CMK (cell line): ENCODE results near the gene SPOCD1.
A peak's percentile ranks its signal among the peaks of the same experiment; 100 is the strongest.

Experiments used
- DNase-seq: peaks from one replicate; pipeline ENCODE4 v3.0.0-alpha.2; 2010; ENCODE audit warnings: low read depth

SPOCD1 gene

GRCh38 chr1:31815752-31816500 lies at the start of gene SPOCD1:
Gene SPOCD1, minus strand, starts transcription at chr1:31816022. Its CDS starts 689 bp downstream, at chr1:31815333.
- peak; percentile 71 for DNase-seq

- no peak for DNase-seq
Measured at GRCh38 chr1:31862071-31862470, 46.2 kb upstream of the SPOCD1 start.

- DNase-seq = no peak
Measured at GRCh38 chr1:31861346-31861745, 45.5 kb upstream of the SPOCD1 start.

- no peak for DNase-seq
Measured at GRCh38 chr1:31860581-31860980, 44.8 kb upstream of the SPOCD1 start.

- no peak for DNase-seq
Measured at GRCh38 chr1:31859719-31860118, 43.9 kb upstream of the SPOCD1 start.

GRCh38 chr1:31859044-31859443 lies 43.2 kb upstream of the SPOCD1 start:
- no peak for DNase-seq

GRCh38 chr1:31857863-31858262 lies 42.0 kb upstream of the SPOCD1 start:
- DNase-seq = no peak

- DNase-seq = no peak
Measured at GRCh38 chr1:31856140-31856539, 40.3 kb upstream of the SPOCD1 start.

GRCh38 chr1:31855038-31855845 lies 39.4 kb upstream of the SPOCD1 start:
- DNase-seq = no peak

GRCh38 chr1:31849653-31850052 lies 33.8 kb upstream of the SPOCD1 start:
- DNase-seq = no peak

- DNase-seq = no peak
Measured at GRCh38 chr1:31848381-31848897, 32.6 kb upstream of the SPOCD1 start.

GRCh38 chr1:31846484-31846883 lies 30.7 kb upstream of the SPOCD1 start:
- DNase-seq = no peak

- DNase-seq = no peak
Measured at GRCh38 chr1:31843506-31843905, 27.7 kb upstream of the SPOCD1 start.

- no peak for DNase-seq
Measured at GRCh38 chr1:31839662-31840343, 24.0 kb upstream of the SPOCD1 start.

- DNase-seq = no peak
Measured at GRCh38 chr1:31837451-31838158, 21.8 kb upstream of the SPOCD1 start.

GRCh38 chr1:31836638-31837037 lies 20.8 kb upstream of the SPOCD1 start:
- DNase-seq = no peak

- DNase-seq = no peak
Measured at GRCh38 chr1:31835415-31835814, 19.6 kb upstream of the SPOCD1 start.

GRCh38 chr1:31834501-31834900 lies 18.7 kb upstream of the SPOCD1 start:
- no peak for DNase-seq

GRCh38 chr1:31831397-31832378 lies 15.9 kb upstream of the SPOCD1 start:
- DNase-seq = no peak

- no peak for DNase-seq
Measured at GRCh38 chr1:31830511-31830910, 14.7 kb upstream of the SPOCD1 start.

- DNase-seq = no peak
Measured at GRCh38 chr1:31830065-31830464, 14.2 kb upstream of the SPOCD1 start.
